Nephron progenitor cell (in vitro differentiated cells): ENCODE measurements around the gene SLC52A3.
A peak's percentile ranks its signal among the peaks of the same experiment; 100 is the strongest.

Experiments
- DNase-seq: peaks from one replicate; pipeline ENCODE4 v3.0.0; 2021
- H3K27ac Mint-ChIP-seq: 2 replicates; pipeline ENCODE4 v1.8.0; 2021; ENCODE audit warnings: mild to moderate bottlenecking, moderate library complexity, mixed read lengths
- H3K27me3 Mint-ChIP-seq: 2 replicates; pipeline ENCODE4 v1.8.0; 2021; ENCODE audit warnings: mild to moderate bottlenecking, low read depth, mixed read lengths; ENCODE audit not compliant: poor library complexity
- H3K36me3 Mint-ChIP-seq: 2 replicates; pipeline ENCODE4 v1.8.0; 2021; ENCODE audit warnings: low read depth, mixed read lengths
- H3K4me1 Mint-ChIP-seq: 2 replicates; pipeline ENCODE4 v1.8.0; 2021; ENCODE audit warnings: mixed read lengths
- H3K4me3 Mint-ChIP-seq: 2 replicates; pipeline ENCODE4 v1.8.0; 2021; ENCODE audit warnings: mild to moderate bottlenecking, moderate library complexity, mixed read lengths
- H3K9me3 Mint-ChIP-seq: 2 replicates; pipeline ENCODE4 v1.8.0; 2021; ENCODE audit warnings: mild to moderate bottlenecking, moderate library complexity, mixed read lengths
- CTCF ChIP-seq: fragments of 200-600 bp; sonication (generic); IDR thresholded peaks from 2 replicates; pipeline ENCODE4 v1.5.0; 2021; ENCODE audit warnings: antibody characterized with exemption

SLC52A3 gene

GRCh38 chr20:717271-717670, 51.0 kb downstream of the SLC52A3 start:
- H3K9me3 Mint-ChIP-seq, result peaks cover 3% of the 10 kb centered on the region
- no peak for TF ChIP-seq CTCF
- H3K4me1 Mint-ChIP-seq, result peaks cover 15% of the 10 kb centered on the region
- no peak overlapping the region for H3K27ac Mint-ChIP-seq
- DNase-seq, result no peak
- H3K27me3 Mint-ChIP-seq, result peaks cover 40% of the 10 kb centered on the region
- H3K36me3 Mint-ChIP-seq, result no peaks in the 10 kb centered on the region
- no peak overlapping the region for H3K4me3 Mint-ChIP-seq

- Mint-ChIP-seq H3K4me1 (peaks cover 25% of the 10 kb centered on the region), H3K27ac (no peak overlapping the region), H3K36me3 (no peaks in the 10 kb centered on the region), H3K27me3 (peaks cover 32% of the 10 kb centered on the region), H3K9me3 (peaks cover 6% of the 10 kb centered on the region), H3K4me3 (no peak overlapping the region)
- TF ChIP-seq CTCF, result no peak
- DNase-seq, result no peak
These were observed 53.8 kb downstream of the SLC52A3 start for GRCh38 chr20:714453-714852.

GRCh38 chr20:711576-711975, 56.7 kb downstream of the SLC52A3 start:
- TF ChIP-seq CTCF, result no peak
- Mint-ChIP-seq H3K9me3 (peaks cover 23% of the 10 kb centered on the region), H3K4me1 (peaks cover 25% of the 10 kb centered on the region), H3K36me3 (peaks cover 6% of the 10 kb centered on the region), H3K4me3 (no peak overlapping the region), H3K27me3 (peaks cover 47% of the 10 kb centered on the region), H3K27ac (no peak overlapping the region)
- DNase-seq, result no peak

- Mint-ChIP-seq H3K4me3 (peak overlapping the region; percentile 62), H3K27me3 (peaks cover 53% of the 10 kb centered on the region), H3K9me3 (peaks cover 23% of the 10 kb centered on the region), H3K4me1 (peaks cover 25% of the 10 kb centered on the region), H3K36me3 (peaks cover 6% of the 10 kb centered on the region), H3K27ac (peak overlapping the region; percentile 7)
- no peak for DNase-seq
- no peak for TF ChIP-seq CTCF
These were observed 57.4 kb downstream of the SLC52A3 start for GRCh38 chr20:710780-711450.
